ENCODE measurements around the gene CCT6B.

Gene CCT6B

DNA sequence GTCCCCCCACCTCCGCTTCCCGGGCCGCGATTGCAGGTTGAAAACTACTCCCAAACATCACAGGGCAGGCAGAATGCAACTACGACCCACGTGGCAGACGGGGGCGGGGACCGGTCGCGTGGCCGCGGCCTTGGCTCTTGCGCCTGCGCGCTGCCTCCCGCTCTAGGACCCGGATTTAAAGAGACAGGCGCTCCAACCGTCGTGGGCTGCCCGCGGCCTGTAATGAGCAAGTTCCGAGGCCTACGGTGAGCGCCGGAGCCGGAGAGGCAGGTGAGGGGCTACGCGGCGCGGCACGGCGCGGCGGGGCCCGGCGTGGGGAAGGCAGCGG, 19.1 kb upstream of the CCT6B start, which contains the start of gene LIG3:
Gene LIG3, plus strand, starts transcription at position 160 of the 328 bp plus-strand sequence. CDS start 2,494 bp downstream, outside the sequence.
- Histone ChIP-seq H3K4me1 (ENCODE audit: control insufficient read depth, insufficient read depth, low read depth, low read length) (peaks cover 2% of the 10 kb centered on the region), H4K8ac (ENCODE audit: low read length) (peak within 1 kb of the TSS; percentile 98), H3K79me1 (replicated peaks; ENCODE audit: low read length, poor library complexity, severe bottlenecking) (peaks cover 18% of the 10 kb centered on the region), H3K27me3 (ENCODE audit: control insufficient read depth in 1 of 2, insufficient read depth in 1 of 2, low read length in 2 of 2) (peaks cover 0 to 2% of the 10 kb centered on the region in 2 experiments), H2BK5ac (ENCODE audit: low read depth, low read length, poor library complexity, severe bottlenecking) (peak within 1 kb of the TSS; percentile 98), H3K4ac (ENCODE audit: low read depth in 1 of 2, low read length in 2 of 2) (peak within 1 kb of the TSS; percentile 91 to 96), H2BK15ac (ENCODE audit: low read depth, poor library complexity, severe bottlenecking) (peak within 1 kb of the TSS; percentile 100), H3K14ac (ENCODE audit: low read length in 2 of 2) (peak within 1 kb of the TSS in 1 of 2 experiments; percentile 99), H2AK5ac (ENCODE audit: low read length, severe bottlenecking) (no peak within 1 kb of the TSS), H2AFZ (ENCODE audit: low read depth, low read length) (peak within 1 kb of the TSS; percentile 71), H3K36me3 (ENCODE audit: control insufficient read depth in 1 of 2, insufficient read depth in 2 of 2, low read depth in 1 of 2, low read length in 2 of 2) (peaks cover 4 to 6% of the 10 kb centered on the region in 2 experiments), H3K4me3 (ENCODE audit: insufficient read depth in 1 of 2, low read depth in 1 of 2, low read length in 2 of 2) (peak within 1 kb of the TSS; percentile 81 to 93), H3K9me3 (ENCODE audit: control insufficient read depth, low read length) (no peaks in the 10 kb centered on the region), H3K9ac (ENCODE audit: low read length) (peak within 1 kb of the TSS; percentile 98), H2BK12ac (ENCODE audit: low read length in 2 of 2) (peak within 1 kb of the TSS in 1 of 2 experiments; percentile 97), H3K18ac (ENCODE audit: low read depth in 1 of 2, low read length in 2 of 2) (peak within 1 kb of the TSS; percentile 94 to 99), H3K27ac (ENCODE audit: low read length, poor library complexity, severe bottlenecking) (peak within 1 kb of the TSS; percentile 90), H2BK120ac (ENCODE audit: low read depth, low read length) (peak within 1 kb of the TSS; percentile 94), H3K4me2 (ENCODE audit: low read length, poor library complexity, severe bottlenecking) (peak within 1 kb of the TSS; percentile 79), H4K91ac (ENCODE audit: low read length) (peak within 1 kb of the TSS; percentile 99), H3K23ac (ENCODE audit: low read length in 2 of 2) (peak within 1 kb of the TSS in 1 of 2 experiments; percentile 100)
- under 1% methylated on average over 29 of the region's 39 CpGs for WGBS
- DNase-seq = peak; percentile 92

DNA sequence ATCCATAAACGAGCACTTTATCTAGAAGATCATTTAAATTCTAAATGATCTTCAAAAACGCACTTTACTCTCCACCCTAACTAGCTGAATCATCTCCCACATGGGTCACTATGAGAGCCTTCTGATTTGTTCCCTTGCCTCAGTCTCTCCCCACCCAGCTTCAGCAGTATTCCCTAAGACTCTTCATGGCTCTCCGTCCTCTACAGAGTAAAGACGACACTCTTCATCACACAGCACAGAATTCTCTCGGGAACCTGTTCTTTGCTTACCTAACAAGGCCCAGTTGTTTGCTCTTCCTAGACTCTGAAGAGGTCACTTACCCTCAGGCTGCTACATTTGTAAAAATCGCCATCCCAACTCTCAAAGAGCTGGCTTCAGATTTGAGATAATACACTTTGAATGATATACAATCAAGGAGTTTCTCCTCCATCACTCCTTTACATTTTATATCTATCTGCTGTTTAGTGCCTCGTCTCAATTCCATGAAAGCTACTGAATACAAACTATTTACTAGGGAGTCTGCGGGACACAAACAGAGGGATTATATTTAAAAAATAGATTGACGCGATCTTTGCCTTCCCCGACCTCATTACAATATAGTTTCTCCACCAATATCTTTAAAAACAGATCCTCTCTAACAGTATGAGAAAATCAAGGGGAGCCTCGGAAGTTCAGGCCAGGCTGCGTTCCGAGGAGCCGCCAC, 18.5 kb upstream of the CCT6B start:
- Histone ChIP-seq H3K9ac (ENCODE audit: low read length) (peak overlapping the region; percentile 98), H3K23ac (ENCODE audit: low read length in 2 of 2) (no peak overlapping the region), H2BK120ac (ENCODE audit: low read depth, low read length) (no peak overlapping the region), H3K27ac (ENCODE audit: low read length, poor library complexity, severe bottlenecking) (peak overlapping the region; percentile 49), H3K4me3 (ENCODE audit: insufficient read depth in 1 of 2, low read depth in 1 of 2, low read length in 2 of 2) (peak overlapping the region; percentile 81 to 93), H2BK12ac (ENCODE audit: low read length in 2 of 2) (no peak overlapping the region), H2BK15ac (ENCODE audit: low read depth, poor library complexity, severe bottlenecking) (no peak overlapping the region), H3K4ac (ENCODE audit: low read depth in 1 of 2, low read length in 2 of 2) (peak overlapping the region in 1 of 2 experiments; percentile 51), H3K36me3 (ENCODE audit: control insufficient read depth in 1 of 2, insufficient read depth in 2 of 2, low read depth in 1 of 2, low read length in 2 of 2) (peaks cover 4 to 6% of the 10 kb centered on the region in 2 experiments), H4K8ac (ENCODE audit: low read length) (peak overlapping the region; percentile 32), H3K9me3 (ENCODE audit: control insufficient read depth, low read length) (no peaks in the 10 kb centered on the region), H4K91ac (ENCODE audit: low read length) (no peak overlapping the region), H3K79me1 (replicated peaks; ENCODE audit: low read length, poor library complexity, severe bottlenecking) (peaks cover 18% of the 10 kb centered on the region), H2AFZ (ENCODE audit: low read depth, low read length) (peak overlapping the region; percentile 27), H2BK5ac (ENCODE audit: low read depth, low read length, poor library complexity, severe bottlenecking) (no peak overlapping the region), H3K27me3 (ENCODE audit: control insufficient read depth in 1 of 2, insufficient read depth in 1 of 2, low read length in 2 of 2) (peaks cover 0 to 3% of the 10 kb centered on the region in 2 experiments), H2AK5ac (ENCODE audit: low read length, severe bottlenecking) (no peak overlapping the region), H3K14ac (ENCODE audit: low read length in 2 of 2) (no peak overlapping the region), H3K4me1 (ENCODE audit: control insufficient read depth, insufficient read depth, low read depth, low read length) (peaks cover 2% of the 10 kb centered on the region), H3K18ac (ENCODE audit: low read depth in 1 of 2, low read length in 2 of 2) (peak overlapping the region in 1 of 2 experiments; percentile 52), H3K4me2 (ENCODE audit: low read length, poor library complexity, severe bottlenecking) (peak overlapping the region; percentile 62)
- peak; percentile 18 for DNase-seq
- 21% methylated on average over 14 of the region's 15 CpGs for WGBS

DNA sequence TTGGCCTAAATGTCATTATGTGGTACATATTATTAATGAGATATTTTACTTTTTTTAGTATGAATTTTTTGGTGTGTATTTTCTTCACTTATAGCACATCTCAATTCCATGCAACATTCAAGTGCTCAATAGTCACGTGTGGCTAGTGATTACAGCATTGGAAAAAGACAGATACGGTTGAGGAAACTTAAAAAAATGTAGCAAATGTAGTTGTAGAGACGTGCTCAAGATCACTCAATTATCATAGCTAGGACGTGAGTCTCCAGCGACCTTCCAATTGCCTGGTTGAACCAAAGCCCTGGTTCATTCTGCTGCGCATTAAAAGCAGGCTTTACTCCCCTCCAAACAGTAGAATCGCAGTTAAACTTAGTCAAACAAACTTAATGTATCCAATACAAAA, 17.9 kb upstream of the CCT6B start:
- H2BK5ac ChIP-seq (ENCODE audit: low read depth, low read length, poor library complexity, severe bottlenecking) = no peak overlapping the region
- peaks cover 4 to 5% of the 10 kb centered on the region in 2 experiments for H3K36me3 ChIP-seq (ENCODE audit: control insufficient read depth in 1 of 2, insufficient read depth in 2 of 2, low read depth in 1 of 2, low read length in 2 of 2)
- no peak overlapping the region for H2AFZ ChIP-seq (ENCODE audit: low read depth, low read length)
- no peak overlapping the region for H3K4me2 ChIP-seq (ENCODE audit: low read length, poor library complexity, severe bottlenecking)
- H3K18ac ChIP-seq (ENCODE audit: low read depth in 1 of 2, low read length in 2 of 2) = no peak overlapping the region
- H2BK120ac ChIP-seq (ENCODE audit: low read depth, low read length) = no peak overlapping the region
- peaks cover 2% of the 10 kb centered on the region for H3K4me1 ChIP-seq (ENCODE audit: control insufficient read depth, insufficient read depth, low read depth, low read length)
- peak overlapping the region; percentile 98 for H3K9ac ChIP-seq (ENCODE audit: low read length)
- peak overlapping the region; percentile 53 for H2AK5ac ChIP-seq (ENCODE audit: low read length, severe bottlenecking)
- no peak overlapping the region for H4K91ac ChIP-seq (ENCODE audit: low read length)
- no peak overlapping the region for H2BK12ac ChIP-seq (ENCODE audit: low read length in 2 of 2)
- H3K4ac ChIP-seq (ENCODE audit: low read depth in 1 of 2, low read length in 2 of 2) = peak overlapping the region in 1 of 2 experiments; percentile 49
- H3K27me3 ChIP-seq (ENCODE audit: control insufficient read depth in 1 of 2, insufficient read depth in 1 of 2, low read length in 2 of 2) = peaks cover 0 to 3% of the 10 kb centered on the region in 2 experiments
- H3K27ac ChIP-seq (ENCODE audit: low read length, poor library complexity, severe bottlenecking) = no peak overlapping the region
- WGBS = 92% methylated on average over 7 of the region's 7 CpGs
- H3K79me1 ChIP-seq (replicated peaks; ENCODE audit: low read length, poor library complexity, severe bottlenecking) = peaks cover 16% of the 10 kb centered on the region
- H3K9me3 ChIP-seq (ENCODE audit: control insufficient read depth, low read length) = no peaks in the 10 kb centered on the region
- no peak overlapping the region for H3K23ac ChIP-seq (ENCODE audit: low read length in 2 of 2)
- no peak overlapping the region for H3K14ac ChIP-seq (ENCODE audit: low read length in 2 of 2)
- no peak for DNase-seq
- peak overlapping the region in 1 of 2 experiments; percentile 81 for H3K4me3 ChIP-seq (ENCODE audit: insufficient read depth in 1 of 2, low read depth in 1 of 2, low read length in 2 of 2)
- no peak overlapping the region for H2BK15ac ChIP-seq (ENCODE audit: low read depth, poor library complexity, severe bottlenecking)
- no peak overlapping the region for H4K8ac ChIP-seq (ENCODE audit: low read length)
